ENCODE data around the gene ECPAS.

ECPAS gene

GRCh38 chr9:111372297-111372696 is 111.9 kb downstream of the ECPAS start:
- H3K4me3 ChIP-seq (replicated peaks; ENCODE audit: insufficient read depth, low read length), result no peak overlapping the region
- H3K27ac ChIP-seq (replicated peaks), result no peak overlapping the region
- H3K27me3 ChIP-seq (ENCODE audit: insufficient read depth, poor library complexity, severe bottlenecking), result no peaks in the 10 kb centered on the region
- TF ChIP-seq SPI1 (IDR thresholded peaks at IDR 0.05; ENCODE audit: borderline replicate concordance, low read depth), result no peak
- no peak for DNase-seq (ENCODE audit: low read depth in 1 of 2, low spot score in 1 of 2)

GRCh38 chr9:111366978-111367377 is 117.2 kb downstream of the ECPAS start:
- no peaks in the 10 kb centered on the region for H3K27me3 ChIP-seq (ENCODE audit: insufficient read depth, poor library complexity, severe bottlenecking)
- no peak overlapping the region for H3K4me3 ChIP-seq (replicated peaks; ENCODE audit: insufficient read depth, low read length)
- DNase-seq (ENCODE audit: low read depth in 1 of 2, low spot score in 1 of 2), result no peak
- TF ChIP-seq CTCF (IDR thresholded peaks at IDR 0.05; ENCODE audit: insufficient read depth, low read length) (no peak), SPI1 (IDR thresholded peaks at IDR 0.05; ENCODE audit: borderline replicate concordance, low read depth) (no peak), REST (IDR thresholded peaks at IDR 0.05; ENCODE audit: insufficient replicate concordance, low read depth) (no peak), POLR2AphosphoS5 (IDR thresholded peaks at IDR 0.05; ENCODE audit: low read depth) (no peak)
- H3K27ac ChIP-seq (replicated peaks), result no peak overlapping the region

- DNase-seq (ENCODE audit: low read depth in 1 of 2, low spot score in 1 of 2), result no peak
- TF ChIP-seq REST (IDR thresholded peaks at IDR 0.05; ENCODE audit: insufficient replicate concordance, low read depth) (no peak), GABPA (IDR thresholded peaks at IDR 0.05; ENCODE audit: low read depth) (no peak), CTCF (IDR thresholded peaks at IDR 0.05; ENCODE audit: insufficient read depth, low read length) (no peak), SPI1 (IDR thresholded peaks at IDR 0.05; ENCODE audit: borderline replicate concordance, low read depth) (no peak), POLR2AphosphoS5 (IDR thresholded peaks at IDR 0.05; ENCODE audit: low read depth) (no peak)
- Histone ChIP-seq H3K27ac (replicated peaks) (no peak overlapping the region), H3K4me3 (replicated peaks; ENCODE audit: insufficient read depth, low read length) (no peak overlapping the region), H3K27me3 (ENCODE audit: insufficient read depth, poor library complexity, severe bottlenecking) (no peaks in the 10 kb centered on the region)
Measured at GRCh38 chr9:111362526-111362925, 121.7 kb downstream of the ECPAS start.

- no peaks in the 10 kb centered on the region for H3K27me3 ChIP-seq (ENCODE audit: insufficient read depth, poor library complexity, severe bottlenecking)
- H3K4me3 ChIP-seq (replicated peaks; ENCODE audit: insufficient read depth, low read length), result no peak overlapping the region
- H3K27ac ChIP-seq (replicated peaks), result no peak overlapping the region
- no peak for DNase-seq (ENCODE audit: low read depth in 1 of 2, low spot score in 1 of 2)
- TF ChIP-seq REST (IDR thresholded peaks at IDR 0.05; ENCODE audit: insufficient replicate concordance, low read depth) (no peak), POLR2AphosphoS5 (IDR thresholded peaks at IDR 0.05; ENCODE audit: low read depth) (no peak)
Measured at GRCh38 chr9:111360881-111361280, 123.3 kb downstream of the ECPAS start.

Data from HL-60 (cell line).